Retinal pigment epithelial cell (primary cell): ENCODE measurements around the gene TAF8.
A peak's percentile ranks its signal among the peaks of the same experiment; 100 is the strongest.

ENCODE experiments used
- DNase-seq: peaks from one replicate; pipeline ENCODE4 v3.0.0-alpha.2; 2010; ENCODE audit warnings: low read depth
- H3K4me3 ChIP-seq: 2 replicates; pipeline ENCODE4 v1.5.1; 2011; ENCODE audit warnings: mild to moderate bottlenecking, low read length, control low read depth, moderate library complexity
- TF ChIP-seq, protein P1 (sequence below): conservative IDR thresholded peaks from 2 replicates; pipeline ENCODE4 v1.5.1; 2011; ENCODE audit warnings: low read depth, low read length, control low read depth, inconsistent platforms

The TAF8 gene

DNA sequence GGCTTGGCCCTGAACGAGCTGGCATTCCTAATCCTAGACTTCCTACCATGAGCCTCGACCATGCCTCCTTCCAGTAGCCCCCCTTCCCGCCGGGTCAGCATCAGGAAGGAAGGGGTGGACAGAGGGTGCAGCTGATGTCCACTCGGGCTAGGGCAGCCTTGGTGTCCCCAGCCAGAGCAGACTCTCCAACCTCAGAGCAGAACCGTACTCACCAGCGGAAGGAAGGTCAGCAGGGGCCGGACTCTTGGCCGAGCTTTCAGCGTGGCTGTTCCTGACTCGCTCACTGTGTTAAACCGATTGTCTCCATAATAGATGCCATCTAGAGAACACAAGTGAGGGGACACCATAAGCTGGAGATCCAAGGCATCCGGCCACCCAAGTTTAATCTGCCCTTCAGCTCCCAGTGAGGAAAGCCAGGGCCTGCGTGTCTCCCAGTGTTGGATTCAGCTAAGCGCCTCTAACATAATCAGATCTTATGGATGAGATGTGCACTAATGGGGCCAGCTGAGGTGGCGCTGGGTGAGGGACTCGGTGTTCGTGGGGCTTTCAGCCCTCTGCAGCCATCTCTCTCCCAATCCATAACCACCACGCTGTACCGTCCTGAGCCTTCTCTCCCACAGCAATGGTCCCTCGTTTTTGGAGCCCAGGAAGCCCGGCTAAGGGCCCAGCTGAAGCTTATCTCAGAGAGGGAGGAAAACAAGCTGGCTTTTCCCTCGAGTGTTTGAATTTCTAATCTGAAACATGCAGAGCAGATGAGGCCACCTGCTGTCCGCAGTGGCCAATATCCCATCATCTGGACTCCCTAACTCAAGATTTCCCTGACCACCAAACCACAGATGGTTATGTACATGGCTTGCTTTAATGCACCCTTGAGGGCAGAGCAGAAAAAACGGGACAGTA is 78.4 kb downstream of the TAF8 start:
- TF ChIP-seq, protein P1, sequence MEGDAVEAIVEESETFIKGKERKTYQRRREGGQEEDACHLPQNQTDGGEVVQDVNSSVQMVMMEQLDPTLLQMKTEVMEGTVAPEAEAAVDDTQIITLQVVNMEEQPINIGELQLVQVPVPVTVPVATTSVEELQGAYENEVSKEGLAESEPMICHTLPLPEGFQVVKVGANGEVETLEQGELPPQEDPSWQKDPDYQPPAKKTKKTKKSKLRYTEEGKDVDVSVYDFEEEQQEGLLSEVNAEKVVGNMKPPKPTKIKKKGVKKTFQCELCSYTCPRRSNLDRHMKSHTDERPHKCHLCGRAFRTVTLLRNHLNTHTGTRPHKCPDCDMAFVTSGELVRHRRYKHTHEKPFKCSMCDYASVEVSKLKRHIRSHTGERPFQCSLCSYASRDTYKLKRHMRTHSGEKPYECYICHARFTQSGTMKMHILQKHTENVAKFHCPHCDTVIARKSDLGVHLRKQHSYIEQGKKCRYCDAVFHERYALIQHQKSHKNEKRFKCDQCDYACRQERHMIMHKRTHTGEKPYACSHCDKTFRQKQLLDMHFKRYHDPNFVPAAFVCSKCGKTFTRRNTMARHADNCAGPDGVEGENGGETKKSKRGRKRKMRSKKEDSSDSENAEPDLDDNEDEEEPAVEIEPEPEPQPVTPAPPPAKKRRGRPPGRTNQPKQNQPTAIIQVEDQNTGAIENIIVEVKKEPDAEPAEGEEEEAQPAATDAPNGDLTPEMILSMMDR = peak; percentile 15
- DNase-seq = no peak
- no peak overlapping the region for H3K4me3 ChIP-seq

DNA sequence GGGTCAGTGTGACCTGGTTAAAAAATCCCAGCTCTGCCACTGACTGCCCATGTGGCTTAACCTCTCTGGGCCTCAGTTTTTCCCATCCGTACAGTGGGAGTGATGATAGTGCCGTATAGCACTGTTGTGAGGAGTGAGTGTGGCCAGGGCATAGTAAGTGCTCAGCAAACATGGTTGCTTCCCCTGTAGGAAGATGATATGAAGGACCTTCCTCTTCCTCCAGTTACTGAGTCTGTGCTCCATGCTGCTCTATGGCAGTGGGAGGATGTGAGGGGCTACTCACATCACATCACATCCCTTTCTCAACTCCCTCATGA is 79.0 kb downstream of the TAF8 start:
- H3K4me3 ChIP-seq = no peak overlapping the region
- DNase-seq = no peak
- TF ChIP-seq, protein P1 = no peak

DNA sequence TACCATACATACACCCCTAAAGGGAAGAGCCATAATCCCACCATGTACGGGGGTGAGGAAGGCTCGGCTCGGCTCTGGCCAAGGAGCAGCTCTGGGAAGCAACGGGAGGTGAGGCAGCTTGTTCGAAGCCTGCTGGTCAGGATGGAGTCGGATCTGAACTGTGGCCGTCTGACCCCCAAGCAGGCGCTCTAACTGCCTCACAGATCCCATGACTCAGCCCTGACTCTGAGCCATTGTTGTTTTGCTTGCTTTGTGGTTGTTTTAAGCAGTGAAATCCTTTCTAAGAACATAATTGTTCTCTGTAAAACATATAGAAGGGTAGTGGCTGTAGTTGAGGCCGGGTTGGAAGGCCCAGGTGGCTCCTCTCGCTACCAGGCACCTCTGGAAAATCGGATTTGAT is 81.2 kb downstream of the TAF8 start:
- DNase-seq = peak; percentile 89
- TF ChIP-seq, protein P1 = no peak
- H3K4me3 ChIP-seq = no peak overlapping the region

DNA sequence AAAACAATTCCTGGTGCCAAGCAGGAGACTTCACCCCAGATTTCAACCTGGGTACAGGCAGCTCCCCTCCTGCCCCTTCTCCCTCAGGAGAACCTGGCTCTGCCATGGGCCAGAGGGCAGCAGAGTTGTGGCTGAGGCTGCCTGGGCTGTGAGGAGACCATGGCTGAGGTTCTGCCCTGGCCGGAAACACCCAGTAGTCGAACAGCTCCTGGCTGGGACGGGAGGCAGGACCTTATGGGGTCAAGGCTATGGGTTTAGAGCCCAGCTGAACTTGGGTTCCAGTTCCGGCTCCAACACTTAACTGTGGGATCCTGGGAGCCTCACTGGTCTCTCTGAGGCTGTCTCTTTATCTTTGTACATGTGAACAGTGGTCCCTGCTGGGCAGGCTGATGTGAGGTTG is 83.6 kb downstream of the TAF8 start:
- H3K4me3 ChIP-seq = no peak overlapping the region
- TF ChIP-seq, protein P1 = no peak
- no peak for DNase-seq

DNA sequence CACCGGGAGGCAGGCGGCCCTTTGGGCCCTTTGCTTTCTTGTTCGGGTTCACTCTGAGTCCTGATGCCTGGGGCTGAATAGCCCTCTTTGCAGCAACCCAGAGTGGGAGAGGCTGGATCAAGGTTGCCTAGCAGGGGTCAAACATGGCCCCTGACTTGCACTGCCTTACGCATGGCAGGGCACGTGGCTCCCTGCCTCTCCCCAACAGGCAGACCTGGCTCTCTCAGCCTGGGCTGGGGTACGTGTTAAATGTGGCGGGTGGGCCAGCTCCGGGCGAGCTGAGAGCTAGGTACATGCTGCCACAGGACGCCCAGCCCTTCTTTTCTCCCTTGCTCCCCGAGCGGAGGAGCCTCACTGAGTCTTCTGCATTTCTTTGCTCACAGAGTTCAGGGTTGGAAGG is 84.8 kb downstream of the TAF8 start:
- no peak overlapping the region for H3K4me3 ChIP-seq
- TF ChIP-seq, protein P1 = no peak

DNA sequence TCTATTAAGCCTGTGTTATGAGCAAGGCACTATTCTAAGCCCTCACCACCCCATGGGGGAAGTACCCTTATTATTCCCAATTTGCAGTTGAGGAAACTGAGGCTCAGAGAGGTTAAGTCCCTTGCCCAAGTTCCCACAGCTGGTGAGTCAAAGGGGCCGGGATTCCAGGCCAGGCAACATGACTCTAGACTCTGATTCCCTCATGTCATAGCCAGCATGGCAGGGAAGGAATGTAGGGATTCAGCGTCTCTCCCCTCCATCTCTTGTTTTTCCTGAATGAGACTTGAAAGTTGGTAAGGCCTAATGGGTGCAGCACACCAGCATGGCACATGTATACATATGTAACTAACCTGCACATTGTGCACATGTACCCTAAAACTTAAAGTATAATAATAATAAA is 85.4 kb downstream of the TAF8 start:
- H3K4me3 ChIP-seq = no peak overlapping the region
- TF ChIP-seq, protein P1 = no peak
- no peak for DNase-seq

More for the DNA sequence above, 84.8 kb downstream of the TAF8 start:
- DNase-seq = no peak
